HG03378 (cell line): ENCODE data around the gene EIF5A2.
"Not testable (repeated sequence)": the region's sequence is repeated elsewhere in the genome, so short reads cannot be mapped to it uniquely, and the experiment has no call there.

Experiments
- ATAC-seq: cut with Tn5 transposase; IDR thresholded peaks from one replicate; pipeline ENCODE4 v1.9.1; 2021; ENCODE audit warnings: mild to moderate bottlenecking, moderate library complexity; ENCODE audit not compliant: unreplicated experiment

The EIF5A2 gene

GRCh38 chr3:170897199-170897598 lies 11.2 kb downstream of the EIF5A2 start:
- not testable (repeated sequence) for ATAC-seq

- no peak for ATAC-seq
These were observed 11.7 kb downstream of the EIF5A2 start for GRCh38 chr3:170896781-170897180.

- not testable (repeated sequence) for ATAC-seq
These were observed 12.1 kb downstream of the EIF5A2 start for GRCh38 chr3:170896333-170896732.

GRCh38 chr3:170893895-170894294 lies 14.5 kb downstream of the EIF5A2 start:
- no peak for ATAC-seq

GRCh38 chr3:170889630-170890029 lies 18.8 kb downstream of the EIF5A2 start:
- no peak for ATAC-seq

GRCh38 chr3:170889132-170889531 lies 19.3 kb downstream of the EIF5A2 start:
- ATAC-seq: no peak

GRCh38 chr3:170884109-170884930 lies 24.1 kb downstream of the EIF5A2 start:
- ATAC-seq: not testable (repeated sequence)

- ATAC-seq: not testable (repeated sequence)
These were observed 29.7 kb downstream of the EIF5A2 start for GRCh38 chr3:170878688-170879087.

- not testable (repeated sequence) for ATAC-seq
These were observed 31.1 kb downstream of the EIF5A2 start for GRCh38 chr3:170877311-170877710.

GRCh38 chr3:170876537-170876936 lies 31.9 kb downstream of the EIF5A2 start:
- no peak for ATAC-seq

GRCh38 chr3:170869645-170870593 lies 38.5 kb downstream of the EIF5A2 start, which contains the start of gene RPL22L1:
Gene RPL22L1, minus strand, starts transcription at chr3:170870195. Its CDS starts 28 bp downstream, at chr3:170870167.
- ATAC-seq: peak; percentile 95

- ATAC-seq: no peak
These were observed 39.2 kb downstream of the EIF5A2 start for GRCh38 chr3:170869239-170869590.

GRCh38 chr3:170868577-170869238 lies 39.7 kb downstream of the EIF5A2 start:
- ATAC-seq: no peak

GRCh38 chr3:170867143-170867937 lies 41.1 kb downstream of the EIF5A2 start:
- no peak for ATAC-seq

- ATAC-seq: no peak
These were observed 41.9 kb downstream of the EIF5A2 start for GRCh38 chr3:170866499-170866898.

- no peak for ATAC-seq
These were observed 43.0 kb downstream of the EIF5A2 start for GRCh38 chr3:170865209-170866094.

- no peak for ATAC-seq
These were observed 43.8 kb downstream of the EIF5A2 start for GRCh38 chr3:170864525-170865208.

GRCh38 chr3:170863816-170864215 lies 44.6 kb downstream of the EIF5A2 start:
- no peak for ATAC-seq
